Activated gamma-delta T cell (primary cell): ENCODE data around the gene RPUSD3.
A peak's percentile ranks its signal among the peaks of the same experiment; 100 is the strongest.
"Not testable (repeated sequence)": the region's sequence is repeated elsewhere in the genome, so short reads cannot be mapped to it uniquely, and the experiment has no call there.

Source experiments
- DNase-seq: peaks from one replicate; lab custom pipeline; 2025; lab: John Stamatoyannopoulos, UW
- total RNA-seq, 2 donors: gene quantifications; one replicate each; lab custom pipeline; 2026; lab: John Stamatoyannopoulos, UW

RPUSD3 gene
- 37.4 to 40.1 reads per million in 2 donors for total RNA-seq

GRCh38 chr3:9843715-9844438 lies at the start of gene RPUSD3:
TSS of gene RPUSD3 (minus strand) at chr3:9844008. CDS start at chr3:9843990, 18 bp downstream.
- DNase-seq: peak; percentile 86

- DNase-seq: no peak
These were observed 47.3 kb upstream of the RPUSD3 start for GRCh38 chr3:9891072-9891622.

- DNase-seq: peak; percentile 83
These were observed 46.7 kb upstream of the RPUSD3 start, which contains the start of gene JAGN1 for GRCh38 chr3:9890249-9891071. TSS of gene JAGN1 (plus strand) at chr3:9890610. CDS start at chr3:9890723, 113 bp downstream.

- no peak for DNase-seq
These were observed 45.6 kb upstream of the RPUSD3 start for GRCh38 chr3:9889405-9889804.

GRCh38 chr3:9888540-9888939 lies 44.7 kb upstream of the RPUSD3 start:
- no peak for DNase-seq

- no peak for DNase-seq
These were observed 43.7 kb upstream of the RPUSD3 start for GRCh38 chr3:9887480-9887879.

GRCh38 chr3:9886328-9886727 lies 42.5 kb upstream of the RPUSD3 start:
- DNase-seq: no peak

- DNase-seq: no peak
These were observed 40.9 kb upstream of the RPUSD3 start for GRCh38 chr3:9884555-9885165.

- DNase-seq: no peak
These were observed 40.1 kb upstream of the RPUSD3 start for GRCh38 chr3:9883706-9884554.

GRCh38 chr3:9881441-9881840 lies 37.6 kb upstream of the RPUSD3 start:
- no peak for DNase-seq

GRCh38 chr3:9879830-9880549 lies 36.2 kb upstream of the RPUSD3 start, which contains the start of gene CIDEC:
TSS of gene CIDEC (minus strand) at chr3:9880253. CDS start at chr3:9878486, 1,767 bp downstream.
- DNase-seq: no peak

- DNase-seq: no peak
These were observed 34.9 kb upstream of the RPUSD3 start for GRCh38 chr3:9878700-9879099.

GRCh38 chr3:9876991-9877390 lies 33.2 kb upstream of the RPUSD3 start:
- no peak for DNase-seq

GRCh38 chr3:9876255-9876654 lies 32.4 kb upstream of the RPUSD3 start:
- DNase-seq: not testable (repeated sequence)

GRCh38 chr3:9875448-9875847 lies 31.6 kb upstream of the RPUSD3 start:
- no peak for DNase-seq

- not testable (repeated sequence) for DNase-seq
These were observed 28.3 kb upstream of the RPUSD3 start for GRCh38 chr3:9872067-9872466.

- no peak for DNase-seq
These were observed 27.2 kb upstream of the RPUSD3 start for GRCh38 chr3:9870978-9871377.

- no peak for DNase-seq
These were observed 26.1 kb upstream of the RPUSD3 start for GRCh38 chr3:9869955-9870354.

- no peak for DNase-seq
These were observed 23.3 kb upstream of the RPUSD3 start for GRCh38 chr3:9867106-9867505.

- DNase-seq: no peak
These were observed 22.8 kb upstream of the RPUSD3 start for GRCh38 chr3:9866639-9867038.
